GM12873 (cell line): ENCODE data around the gene CMIP.

Experiments used
- TF ChIP-seq, protein P1 (sequence below): IDR thresholded peaks from 2 replicates; pipeline ENCODE4 v1.5.1; 2012; ENCODE audit warnings: low read depth, mild to moderate bottlenecking, moderate library complexity, low read length, control low read depth; ENCODE audit not compliant: insufficient read depth; ENCODE audit errors: missing control alignments

The CMIP gene

DNA sequence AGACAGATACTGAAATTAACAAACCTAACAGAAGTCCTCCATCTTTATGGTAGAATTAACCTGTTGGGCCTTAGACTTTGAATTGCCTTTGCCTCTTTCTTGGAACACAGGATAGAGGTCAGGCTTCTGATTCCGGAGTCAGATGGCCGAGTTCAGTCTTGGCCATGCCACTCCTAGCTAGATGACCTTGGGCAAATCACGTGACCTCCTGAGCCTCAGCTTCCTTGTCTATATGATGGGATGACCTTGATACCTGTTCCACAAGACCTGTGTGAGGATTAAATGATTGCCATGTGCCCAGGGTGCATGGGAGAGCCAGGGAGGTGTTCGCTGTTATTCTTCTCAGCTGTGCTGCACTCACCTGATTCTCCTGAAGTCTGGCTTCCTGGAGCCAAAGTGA, 161.4 kb downstream of the CMIP start:
- TF ChIP-seq, protein P1, sequence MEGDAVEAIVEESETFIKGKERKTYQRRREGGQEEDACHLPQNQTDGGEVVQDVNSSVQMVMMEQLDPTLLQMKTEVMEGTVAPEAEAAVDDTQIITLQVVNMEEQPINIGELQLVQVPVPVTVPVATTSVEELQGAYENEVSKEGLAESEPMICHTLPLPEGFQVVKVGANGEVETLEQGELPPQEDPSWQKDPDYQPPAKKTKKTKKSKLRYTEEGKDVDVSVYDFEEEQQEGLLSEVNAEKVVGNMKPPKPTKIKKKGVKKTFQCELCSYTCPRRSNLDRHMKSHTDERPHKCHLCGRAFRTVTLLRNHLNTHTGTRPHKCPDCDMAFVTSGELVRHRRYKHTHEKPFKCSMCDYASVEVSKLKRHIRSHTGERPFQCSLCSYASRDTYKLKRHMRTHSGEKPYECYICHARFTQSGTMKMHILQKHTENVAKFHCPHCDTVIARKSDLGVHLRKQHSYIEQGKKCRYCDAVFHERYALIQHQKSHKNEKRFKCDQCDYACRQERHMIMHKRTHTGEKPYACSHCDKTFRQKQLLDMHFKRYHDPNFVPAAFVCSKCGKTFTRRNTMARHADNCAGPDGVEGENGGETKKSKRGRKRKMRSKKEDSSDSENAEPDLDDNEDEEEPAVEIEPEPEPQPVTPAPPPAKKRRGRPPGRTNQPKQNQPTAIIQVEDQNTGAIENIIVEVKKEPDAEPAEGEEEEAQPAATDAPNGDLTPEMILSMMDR: no peak

DNA sequence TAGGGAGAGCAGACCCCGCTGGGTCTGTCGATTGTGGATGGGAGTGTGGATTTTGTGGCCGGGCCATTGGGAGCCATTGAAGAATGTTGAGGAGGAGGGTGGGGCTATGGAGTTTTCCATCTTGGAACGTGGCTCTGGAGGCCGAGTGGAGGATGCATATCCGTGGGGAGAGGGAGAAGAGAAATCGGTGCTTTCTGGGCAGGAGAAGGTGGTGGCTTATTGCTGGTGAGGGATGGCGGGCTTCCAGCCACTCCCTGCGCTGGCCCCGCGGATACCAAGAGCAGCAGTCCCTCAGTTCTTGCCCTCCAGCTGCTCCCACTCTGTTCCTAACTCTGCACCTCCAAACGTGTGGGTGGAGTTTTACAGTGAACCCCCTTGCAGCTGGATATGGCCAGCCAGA, 162.4 kb downstream of the CMIP start:
- TF ChIP-seq, protein P1: no peak

DNA sequence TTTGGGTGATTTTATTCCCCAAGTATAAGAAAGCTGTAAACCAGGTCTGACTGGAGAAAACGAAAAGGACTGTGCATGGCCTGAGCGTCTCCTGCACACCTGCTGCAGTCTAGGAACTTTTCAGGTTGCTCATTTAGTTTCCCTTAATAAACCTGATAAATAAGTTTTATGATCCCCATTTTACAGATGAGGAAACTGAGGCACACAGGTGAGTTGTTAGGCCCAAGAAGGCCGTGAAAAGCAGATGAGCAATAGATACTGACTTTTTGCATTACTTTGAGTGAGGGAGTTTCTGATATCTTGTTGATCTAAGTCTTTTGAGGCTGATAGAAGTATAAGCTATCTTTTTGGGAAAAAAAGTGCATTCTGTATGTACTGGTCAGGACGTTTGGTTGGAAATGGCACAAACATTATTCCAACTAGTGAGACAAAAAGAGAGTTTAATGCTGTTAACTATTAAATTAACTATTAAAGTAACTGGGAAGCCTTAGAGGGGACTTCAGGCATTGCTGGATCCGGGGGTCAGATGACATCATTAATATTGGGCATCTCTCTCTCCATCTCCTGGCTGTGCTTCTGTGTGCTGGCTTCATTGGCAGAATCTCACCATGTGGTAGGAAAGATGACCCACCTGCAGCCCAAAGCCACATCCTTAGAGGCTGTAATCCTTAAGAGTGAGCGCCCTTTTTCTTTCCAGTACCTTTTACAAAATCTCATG, 163.4 kb downstream of the CMIP start:
- TF ChIP-seq, protein P1: no peak

DNA sequence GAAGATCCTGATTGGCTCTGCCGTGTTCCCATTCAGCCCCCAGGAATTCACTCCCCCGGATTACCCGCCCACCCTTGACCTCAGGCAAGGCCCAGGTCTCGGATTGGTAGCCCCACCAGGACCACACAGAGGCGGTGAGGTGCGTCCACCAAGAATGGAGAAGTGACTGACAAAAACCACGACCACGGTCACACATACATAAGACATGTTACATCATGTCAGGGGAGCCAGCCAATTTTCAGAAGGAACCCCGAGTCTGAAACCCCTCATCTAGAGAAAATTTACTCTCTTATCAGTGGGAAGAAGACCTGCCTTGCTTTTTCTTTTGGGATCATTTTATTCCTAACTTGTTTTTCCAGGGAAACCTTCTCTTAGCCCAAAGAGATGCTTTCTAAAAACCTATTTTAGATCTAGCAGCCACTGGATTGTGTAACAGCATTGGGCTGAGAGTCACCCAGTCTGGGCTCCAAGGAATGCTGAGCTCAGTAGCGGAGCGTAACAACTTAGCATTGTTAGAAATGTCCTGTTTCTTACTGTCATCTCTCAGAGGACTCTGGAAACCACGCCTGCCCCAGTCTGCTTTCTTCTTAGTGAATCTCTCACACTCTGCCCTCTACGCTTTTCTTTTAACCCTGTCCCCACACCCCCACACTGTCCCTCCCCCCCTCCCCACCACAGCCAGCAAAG, 164.1 kb downstream of the CMIP start:
- TF ChIP-seq, protein P1: no peak

DNA sequence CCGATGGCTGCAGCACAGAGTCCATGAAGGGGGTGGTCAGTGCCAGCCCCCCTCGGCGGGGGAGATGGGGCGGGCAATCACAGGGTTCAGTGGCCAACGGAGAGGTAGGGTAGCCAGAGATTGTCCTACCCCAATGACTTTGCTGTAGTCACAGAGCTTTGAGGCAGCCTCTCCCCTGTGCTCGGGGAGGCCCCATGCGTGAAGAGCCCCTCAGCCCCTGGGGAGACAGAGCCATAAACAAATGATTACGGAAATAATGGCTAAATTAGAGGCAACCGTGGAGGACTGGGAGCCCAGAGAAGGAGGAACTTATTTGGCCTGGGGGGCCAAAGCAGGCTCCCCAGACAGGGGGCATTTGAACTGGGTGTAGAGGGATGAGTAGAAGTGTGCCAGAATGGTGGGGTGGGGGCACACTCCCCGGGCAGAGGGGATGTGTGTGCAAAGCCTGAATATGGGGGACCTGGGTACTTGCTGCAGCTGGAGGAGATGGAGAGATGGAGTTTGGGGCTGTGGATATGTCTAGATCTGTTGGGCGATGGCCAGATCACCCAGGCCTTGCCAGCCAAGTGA, 164.8 kb downstream of the CMIP start:
- TF ChIP-seq, protein P1: no peak

DNA sequence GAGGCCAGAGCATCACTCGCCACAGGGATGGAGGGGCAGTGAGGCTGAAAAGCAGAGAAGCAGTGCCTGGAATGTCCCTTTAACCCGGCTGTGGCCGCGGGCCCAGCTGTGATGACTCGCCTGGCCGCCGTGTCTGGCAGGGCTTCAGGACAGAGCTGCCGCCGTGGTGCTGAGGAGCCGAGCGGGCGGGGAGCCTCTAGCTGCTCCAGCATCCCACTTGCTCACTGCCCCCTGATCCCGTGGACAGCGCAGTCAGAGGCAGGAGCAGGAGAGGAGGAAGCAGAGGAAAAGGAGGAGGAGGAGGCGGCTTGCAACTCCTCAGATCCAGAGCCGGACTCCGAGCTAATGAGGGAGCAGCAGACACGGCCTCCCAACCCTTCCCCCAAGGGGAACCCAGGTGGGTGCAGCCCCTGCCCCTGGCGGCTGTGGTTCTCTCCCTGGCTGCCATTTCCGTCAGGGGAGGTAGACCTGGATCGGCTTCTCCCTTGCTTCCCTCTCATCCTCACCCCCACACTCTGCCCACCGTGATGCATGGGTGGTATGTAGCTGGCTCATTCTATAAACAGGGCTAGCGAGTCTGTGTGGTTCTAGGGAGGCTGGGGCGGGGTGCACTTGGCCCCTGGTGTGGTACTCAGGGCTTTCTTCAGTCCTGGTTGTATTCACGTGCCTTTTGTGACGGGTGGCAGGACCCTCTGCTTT, 165.7 kb downstream of the CMIP start:
- TF ChIP-seq, protein P1: no peak

DNA sequence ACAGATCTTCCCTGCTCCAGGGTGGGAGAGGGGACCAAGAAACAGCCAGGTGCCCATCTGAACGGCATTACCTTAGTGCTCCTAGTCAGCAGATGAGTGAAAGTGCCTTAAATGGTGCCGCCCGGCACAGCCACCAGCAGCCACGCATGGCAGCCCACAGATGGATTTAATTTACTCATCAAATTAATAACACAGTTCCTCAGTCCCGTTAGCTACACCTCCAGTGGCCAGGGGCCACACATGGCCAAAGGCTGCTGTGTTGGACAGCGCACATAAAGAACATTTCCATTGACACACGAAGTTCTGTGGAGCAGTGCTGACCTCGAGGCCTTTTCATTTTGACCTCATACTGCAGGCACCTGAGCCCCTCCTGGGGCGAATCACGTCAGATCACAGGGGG, 166.3 kb downstream of the CMIP start:
- TF ChIP-seq, protein P1: no peak
